Tibial nerve (tissue), 4 donors: Measurements from ENCODE around the gene UTS2B.

ENCODE experiments used
- CTCF ChIP-seq, 5 experiments: fragments of 200-600 bp in 3 of 5; fragments of 450-650 bp in 2 of 5; sonication (generic) in 3 of 5; IDR thresholded peaks; one replicate each; pipeline ENCODE4 v1.5.1; 2016 to 2019; ENCODE audit warnings: antibody characterized with exemption in 5 of 5, mild to moderate bottlenecking in 3 of 5, moderate library complexity in 2 of 5
- EP300 ChIP-seq, 2 donors: sonication (generic); formaldehyde crosslinking; IDR thresholded peaks; one replicate each; pipeline ENCODE4 v1.6.1; 2017; ENCODE audit warnings: antibody characterized with exemption in 2 of 2, mild to moderate bottlenecking in 1 of 2
- POLR2A ChIP-seq, 2 donors: fragments of 450-650 bp; IDR thresholded peaks; one replicate each; pipeline ENCODE4 v1.6.1; 2017; ENCODE audit warnings: antibody characterized with exemption in 2 of 2, mild to moderate bottlenecking in 2 of 2, moderate library complexity in 2 of 2

GRCh38 chr3:191255156-191255555 lies 75.2 kb downstream of the UTS2B start:
- TF ChIP-seq EP300 (IDR thresholded peaks at IDR 0.05): no peak
- TF ChIP-seq CTCF (IDR thresholded peaks at IDR 0.05): no peak
- TF ChIP-seq POLR2A (IDR thresholded peaks at IDR 0.05): no peak
